Measurements from ENCODE around the gene RNF31. TPM values are rescaled to one million over a fixed set of nuclear protein-coding genes. Genes with fewer than 3 reads are reported as not detected.

The RNF31 gene
- total and polyA plus RNA-seq, 2 donors: 44.9 to 105 TPM

Other genes with a start within 250 kb of the RNF31 start
Only the 30 nearest of the 31 such genes appear.
- 23.6 TPM for gene DHRS4, start 193.7 kb upstream of the RNF31 start, total RNA-seq
- gene DHRS4, start 193.7 kb upstream of the RNF31 start, polyA plus RNA-seq: 28.3 TPM
- gene DHRS4L2, start 158.6 kb upstream of the RNF31 start, total RNA-seq: 22.4 TPM
- 39.6 TPM for gene DHRS4L2, start 158.6 kb upstream of the RNF31 start, polyA plus RNA-seq
- 0.52 TPM for gene CARMIL3, start 95.5 kb upstream of the RNF31 start, total RNA-seq
- gene CARMIL3, start 95.5 kb upstream of the RNF31 start, polyA plus RNA-seq: 0.89 TPM
- 0.05 TPM for gene CPNE6, start 75.9 kb upstream of the RNF31 start, total RNA-seq
- 0.34 TPM for gene CPNE6, start 75.9 kb upstream of the RNF31 start, polyA plus RNA-seq
- 6.7 TPM for gene PCK2, start 53.2 kb upstream of the RNF31 start, total RNA-seq
- 11.6 TPM for gene PCK2, start 53.2 kb upstream of the RNF31 start, polyA plus RNA-seq
- gene DCAF11, start 32.7 kb upstream of the RNF31 start, total RNA-seq: 66.7 TPM
- 36.6 TPM for gene DCAF11, start 32.7 kb upstream of the RNF31 start, polyA plus RNA-seq
- gene NRL, start 32.5 kb upstream of the RNF31 start, total RNA-seq: 3.4 TPM
- 4.7 TPM for gene NRL, start 32.5 kb upstream of the RNF31 start, polyA plus RNA-seq
- gene FITM1, start 16.8 kb upstream of the RNF31 start, total RNA-seq: 0.80 TPM
- gene FITM1, start 16.8 kb upstream of the RNF31 start, polyA plus RNA-seq: 3.5 TPM
- gene PSME1, start 11.3 kb upstream of the RNF31 start, total RNA-seq: 280 TPM
- gene PSME1, start 11.3 kb upstream of the RNF31 start, polyA plus RNA-seq: 255 TPM
- gene EMC9, start 5.9 kb upstream of the RNF31 start, total RNA-seq: 26.8 TPM
- 40.8 TPM for gene EMC9, start 5.9 kb upstream of the RNF31 start, polyA plus RNA-seq
- 387 TPM for gene PSME2, start 888 bp upstream of the RNF31 start, total RNA-seq
- 420 TPM for gene PSME2, start 888 bp upstream of the RNF31 start, polyA plus RNA-seq
- 117 TPM for gene IRF9, start 13.8 kb downstream of the RNF31 start, total RNA-seq
- 167 TPM for gene IRF9, start 13.8 kb downstream of the RNF31 start, polyA plus RNA-seq
- gene REC8, start 24.6 kb downstream of the RNF31 start, total RNA-seq: 17.7 TPM
- gene REC8, start 24.6 kb downstream of the RNF31 start, polyA plus RNA-seq: 47.8 TPM
- gene IPO4, start 41.3 kb downstream of the RNF31 start, total RNA-seq: 19.3 TPM
- gene IPO4, start 41.3 kb downstream of the RNF31 start, polyA plus RNA-seq: 12.1 TPM
- 18.2 TPM for gene TM9SF1, start 47.9 kb downstream of the RNF31 start, total RNA-seq
- gene TM9SF1, start 47.9 kb downstream of the RNF31 start, polyA plus RNA-seq: 12.5 TPM
- not detected for gene TSSK4, start 58.2 kb downstream of the RNF31 start, total RNA-seq
- 0.02 TPM for gene TSSK4, start 58.2 kb downstream of the RNF31 start, polyA plus RNA-seq
- gene CHMP4A, start 66.0 kb downstream of the RNF31 start, total RNA-seq: 76.9 TPM
- gene CHMP4A, start 66.0 kb downstream of the RNF31 start, polyA plus RNA-seq: 151 TPM
- gene MDP1, start 68.6 kb downstream of the RNF31 start, total RNA-seq: 47.9 TPM
- 48.8 TPM for gene MDP1, start 68.6 kb downstream of the RNF31 start, polyA plus RNA-seq
- gene NEDD8, start 84.9 kb downstream of the RNF31 start, total RNA-seq: 259 TPM
- 214 TPM for gene NEDD8, start 84.9 kb downstream of the RNF31 start, polyA plus RNA-seq
- gene GMPR2, start 85.4 kb downstream of the RNF31 start, total RNA-seq: 67.0 TPM
- gene GMPR2, start 85.4 kb downstream of the RNF31 start, polyA plus RNA-seq: 53.6 TPM
- 68.8 TPM for gene TINF2, start 95.1 kb downstream of the RNF31 start, total RNA-seq
- gene TINF2, start 95.1 kb downstream of the RNF31 start, polyA plus RNA-seq: 81.6 TPM
- 1.5 TPM for gene TGM1, start 115.7 kb downstream of the RNF31 start, total RNA-seq
- gene TGM1, start 115.7 kb downstream of the RNF31 start, polyA plus RNA-seq: 41.0 TPM
- gene RABGGTA, start 124.1 kb downstream of the RNF31 start, total RNA-seq: 14.8 TPM
- 40.4 TPM for gene RABGGTA, start 124.1 kb downstream of the RNF31 start, polyA plus RNA-seq
- 10.2 TPM for gene DHRS1, start 152.3 kb downstream of the RNF31 start, total RNA-seq
- 59.6 TPM for gene DHRS1, start 152.3 kb downstream of the RNF31 start, polyA plus RNA-seq
- gene NOP9, start 152.4 kb downstream of the RNF31 start, total RNA-seq: 14.9 TPM
- 7.9 TPM for gene NOP9, start 152.4 kb downstream of the RNF31 start, polyA plus RNA-seq
- 8.1 TPM for gene CIDEB, start 160.5 kb downstream of the RNF31 start, total RNA-seq
- gene CIDEB, start 160.5 kb downstream of the RNF31 start, polyA plus RNA-seq: 13.4 TPM
- gene LTB4R2, start 162.6 kb downstream of the RNF31 start, total RNA-seq: 5.5 TPM
- 6.5 TPM for gene LTB4R2, start 162.6 kb downstream of the RNF31 start, polyA plus RNA-seq
- 4.4 TPM for gene LTB4R, start 164.0 kb downstream of the RNF31 start, total RNA-seq
- 73.3 TPM for gene LTB4R, start 164.0 kb downstream of the RNF31 start, polyA plus RNA-seq
- 1.9 TPM for gene ADCY4, start 187.6 kb downstream of the RNF31 start, total RNA-seq
- 17.6 TPM for gene ADCY4, start 187.6 kb downstream of the RNF31 start, polyA plus RNA-seq
- 10.9 TPM for gene RIPK3, start 192.5 kb downstream of the RNF31 start, total RNA-seq
- 15.2 TPM for gene RIPK3, start 192.5 kb downstream of the RNF31 start, polyA plus RNA-seq